Stimulated activated CD8-positive, alpha-beta memory T cell treated with anti-CD3 and anti-CD28 coated beads, Interleukin-15, amount 100 ng/mL, for 1 hour (primary cell): Measurements from ENCODE around the gene TRPM8.
"Not testable (repeated sequence)": the region's sequence is repeated elsewhere in the genome, so short reads cannot be mapped to it uniquely, and the experiment has no call there.

ENCODE experiments used
- DNase-seq: peaks from one replicate; pipeline ENCODE4 v3.0.0-alpha.2; 2020; ENCODE audit warnings: low read depth

The TRPM8 gene

DNA sequence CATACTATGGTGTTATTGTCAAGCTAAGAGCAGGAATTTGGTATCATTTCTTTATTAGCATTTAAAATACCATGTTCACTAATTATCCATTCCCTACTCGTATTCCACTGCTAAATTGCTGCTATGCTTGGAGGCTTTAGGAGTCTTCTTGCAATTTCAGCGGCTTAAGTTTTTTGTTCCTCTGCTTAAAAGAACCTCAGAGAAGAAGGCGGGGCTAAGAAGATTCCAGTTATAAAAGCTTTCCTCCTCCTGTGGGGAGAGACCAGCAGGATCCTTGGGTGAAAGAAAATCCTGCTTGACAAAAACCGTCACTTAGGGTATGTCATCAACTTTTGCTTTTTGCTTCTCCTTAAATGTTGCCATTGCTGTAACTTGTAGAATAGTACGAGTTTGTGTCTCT lies at the start of gene TRPM8:
TSS of gene TRPM8 (plus strand) at position 258 of the 400 bp plus-strand sequence. CDS start 9,165 bp downstream, outside the sequence.
- DNase-seq = no peak

DNA sequence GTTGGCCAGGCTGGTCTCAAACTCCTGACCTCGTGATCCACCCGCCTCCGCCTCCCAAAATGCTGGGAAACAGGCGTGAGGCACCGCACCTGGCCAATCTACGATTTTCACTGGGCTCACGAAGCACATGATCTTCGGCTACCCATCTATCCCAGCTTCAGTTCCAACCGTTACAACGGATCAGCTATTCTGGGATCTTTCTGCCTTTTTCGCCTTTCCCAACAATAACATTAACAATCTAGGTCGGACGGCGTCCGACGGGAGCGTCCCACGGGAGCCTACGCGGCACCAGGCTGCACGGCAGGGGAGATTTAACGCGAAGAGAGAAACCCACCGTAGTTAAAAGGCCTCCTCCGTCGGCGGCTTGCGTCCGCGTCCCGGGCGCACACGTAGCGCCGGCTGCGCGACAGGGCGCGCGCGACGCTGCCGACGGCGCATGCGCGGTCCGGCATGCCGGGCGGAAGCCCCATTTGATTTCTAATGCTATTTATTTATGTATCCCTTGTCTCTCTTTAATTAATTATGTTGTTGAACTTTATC lies 49.1 kb upstream of the TRPM8 start, which contains the start of gene MSL3B:
TSS of gene MSL3B (minus strand) at position 394 of the 540 bp plus-strand sequence.
- DNase-seq = no peak

DNA sequence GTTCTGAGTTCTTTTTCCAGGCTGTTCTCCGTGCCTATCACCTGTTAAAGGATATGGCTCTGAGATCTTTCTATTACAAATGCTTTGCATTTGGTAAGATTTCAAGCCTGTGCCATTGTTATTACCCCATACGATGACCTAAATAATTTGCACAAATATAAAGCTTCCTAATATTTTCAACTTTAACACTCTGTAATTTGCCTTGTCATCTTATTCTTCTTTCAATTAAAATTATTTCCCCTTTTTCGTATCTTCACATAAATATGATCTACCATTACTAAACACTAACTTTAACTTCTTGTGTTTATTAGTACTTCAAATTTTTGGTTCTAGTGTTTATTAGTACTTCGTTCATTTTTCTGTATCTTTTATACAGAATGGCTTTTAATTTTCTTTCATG lies 45.7 kb upstream of the TRPM8 start:
- no peak for DNase-seq

DNA sequence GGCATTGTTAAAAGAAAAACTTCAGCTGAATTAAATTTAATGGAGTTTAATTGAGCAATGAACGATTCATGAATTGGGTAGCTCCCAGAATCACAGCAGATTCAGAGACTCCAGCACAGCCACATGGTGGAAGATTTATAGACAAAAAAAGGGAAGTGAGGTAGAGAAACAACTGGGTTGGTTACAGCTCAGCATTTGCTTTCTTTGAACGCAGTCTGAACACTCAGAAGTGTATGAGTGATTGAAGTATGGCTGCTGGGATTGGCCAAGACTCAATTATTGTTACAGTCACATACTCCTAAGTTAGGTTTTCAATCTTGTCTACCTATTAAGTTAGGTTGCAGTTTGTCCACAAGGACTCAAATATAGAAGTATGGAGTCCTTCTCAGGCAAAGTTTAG lies 45.0 kb upstream of the TRPM8 start:
- DNase-seq = not testable (repeated sequence)

DNA sequence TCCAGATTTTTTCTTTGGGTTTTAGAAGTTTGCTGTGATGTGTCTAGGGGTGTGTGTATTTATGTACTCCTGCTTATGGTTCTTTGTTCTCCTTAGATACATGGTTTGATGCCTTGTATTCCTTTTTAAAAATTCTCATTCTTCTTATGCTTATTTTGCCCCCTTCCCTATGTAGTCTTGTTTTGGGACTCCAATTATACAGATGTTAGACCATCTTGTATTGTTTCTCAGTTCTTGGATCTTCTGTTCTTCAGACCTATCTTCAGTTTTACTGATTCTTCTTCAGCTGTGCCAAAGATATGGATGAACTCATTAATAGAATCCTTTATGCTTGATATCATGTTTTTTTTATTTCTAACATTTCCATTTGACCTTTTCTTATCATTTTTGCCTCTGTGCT lies 34.8 kb upstream of the TRPM8 start:
- DNase-seq = no peak

DNA sequence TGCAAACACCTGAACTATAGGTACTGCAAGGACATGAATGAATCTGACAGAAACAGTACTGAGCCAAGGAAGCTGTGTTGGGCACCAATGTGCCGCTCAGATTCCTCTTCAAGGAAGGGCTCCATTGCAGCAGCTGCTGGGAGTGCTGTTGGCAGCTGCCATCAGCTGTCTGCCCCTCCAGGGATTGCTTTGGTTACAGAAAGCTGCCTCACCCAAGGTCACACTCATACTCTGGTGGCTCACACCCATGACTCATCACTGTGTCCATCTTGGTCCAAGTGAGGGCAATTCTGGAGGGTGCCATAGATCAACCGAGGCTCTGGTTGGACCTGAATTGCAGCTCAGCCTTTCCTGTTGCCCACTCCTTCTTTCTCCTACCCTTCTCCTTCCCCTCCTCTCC lies 24.4 kb upstream of the TRPM8 start:
- DNase-seq = no peak

DNA sequence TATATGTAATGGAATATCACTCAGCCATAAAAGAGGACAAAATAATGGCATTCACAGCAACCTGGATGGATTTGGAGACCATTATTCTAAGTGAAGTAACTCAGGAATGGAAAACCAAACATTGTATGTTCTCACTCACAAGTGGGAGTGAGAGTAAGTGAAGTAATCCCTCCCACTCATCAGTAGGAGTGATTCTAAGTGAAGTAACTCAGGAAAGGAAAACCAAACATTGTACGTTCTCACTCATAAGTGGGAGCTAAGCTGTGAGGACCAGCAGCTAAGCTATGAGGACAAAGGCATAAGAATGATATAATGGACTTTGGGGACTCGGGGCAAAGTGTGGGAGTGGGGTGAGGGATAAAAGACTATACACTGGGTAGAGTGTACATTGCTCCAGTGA lies 20.9 kb upstream of the TRPM8 start:
- DNase-seq = not testable (repeated sequence)

DNA sequence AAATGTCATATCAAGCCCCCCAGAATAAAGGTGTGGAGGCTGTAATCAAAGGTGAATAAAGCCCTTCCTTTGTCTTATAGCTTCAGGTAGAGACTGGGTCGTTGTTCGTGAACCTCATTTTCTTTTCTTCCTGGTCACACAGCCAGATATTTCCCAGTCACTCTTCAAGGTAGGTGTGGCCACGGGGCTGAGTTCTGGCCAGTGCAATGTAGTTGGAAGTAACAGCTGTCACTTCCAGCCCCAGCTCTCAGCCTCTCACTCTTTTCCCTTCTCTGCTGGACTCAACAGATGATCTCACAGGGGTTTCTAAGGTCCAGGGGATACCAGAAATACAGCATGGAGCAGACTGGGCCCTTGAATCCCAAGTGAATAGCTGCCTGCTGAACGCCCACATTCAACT lies 15.8 kb upstream of the TRPM8 start:
- DNase-seq = no peak

DNA sequence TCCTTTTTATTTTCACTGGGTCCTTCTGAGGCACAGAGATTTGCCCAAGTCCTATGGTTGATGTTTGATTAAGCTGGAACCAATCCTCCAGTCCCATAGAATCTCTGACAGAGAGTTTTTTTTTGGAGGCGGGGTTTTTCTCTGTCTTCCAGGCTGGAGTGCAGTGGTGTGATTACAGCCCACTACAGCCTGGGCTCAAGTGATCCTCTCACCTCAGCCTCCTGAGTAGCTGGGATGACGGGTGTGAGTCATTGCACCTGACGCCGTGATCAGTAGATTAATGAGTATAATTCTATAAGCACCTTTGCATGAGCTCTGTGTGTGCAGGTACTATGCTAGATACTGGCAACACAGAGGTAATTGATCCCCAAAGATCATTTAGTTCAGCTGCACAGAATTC lies 15.3 kb upstream of the TRPM8 start:
- DNase-seq = no peak

DNA sequence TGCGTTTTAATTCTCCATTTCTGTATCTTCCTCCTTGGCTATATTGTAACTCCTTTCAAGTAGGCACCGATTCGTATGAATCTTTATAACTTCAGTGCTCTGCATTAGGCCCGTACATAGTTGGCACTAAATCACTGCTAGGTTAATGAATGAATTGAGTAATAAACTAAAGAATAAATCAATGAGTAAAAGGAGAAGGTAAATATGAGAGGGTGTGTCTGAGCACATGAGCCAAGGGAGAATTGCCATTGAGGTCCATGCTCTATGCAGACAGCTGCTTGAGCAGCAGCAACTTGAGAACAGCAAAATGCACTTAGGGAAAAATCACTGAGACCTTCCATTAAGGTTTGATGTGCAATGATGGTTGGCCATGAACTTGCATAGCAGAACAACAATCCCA lies 11.2 kb upstream of the TRPM8 start:
- DNase-seq = no peak

DNA sequence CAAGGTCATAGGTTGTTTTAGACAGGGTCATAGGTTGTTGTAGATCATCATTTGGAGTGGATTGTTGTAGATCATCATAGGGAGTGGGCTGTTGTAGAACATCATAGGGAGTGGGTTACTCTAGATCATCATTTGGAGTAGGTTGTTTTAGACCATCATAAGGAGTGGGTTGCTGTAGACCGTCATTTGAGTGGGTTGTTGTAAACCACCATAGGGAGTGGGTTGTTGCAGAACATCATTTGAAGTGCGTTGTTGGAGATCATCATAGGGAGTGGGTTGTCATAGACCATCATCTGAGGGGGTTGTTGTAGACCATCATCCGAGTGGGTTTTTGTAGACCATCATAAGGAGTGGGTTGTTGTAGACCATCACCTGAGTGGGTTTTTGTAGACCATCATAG lies 9.5 kb upstream of the TRPM8 start:
- DNase-seq = no peak

DNA sequence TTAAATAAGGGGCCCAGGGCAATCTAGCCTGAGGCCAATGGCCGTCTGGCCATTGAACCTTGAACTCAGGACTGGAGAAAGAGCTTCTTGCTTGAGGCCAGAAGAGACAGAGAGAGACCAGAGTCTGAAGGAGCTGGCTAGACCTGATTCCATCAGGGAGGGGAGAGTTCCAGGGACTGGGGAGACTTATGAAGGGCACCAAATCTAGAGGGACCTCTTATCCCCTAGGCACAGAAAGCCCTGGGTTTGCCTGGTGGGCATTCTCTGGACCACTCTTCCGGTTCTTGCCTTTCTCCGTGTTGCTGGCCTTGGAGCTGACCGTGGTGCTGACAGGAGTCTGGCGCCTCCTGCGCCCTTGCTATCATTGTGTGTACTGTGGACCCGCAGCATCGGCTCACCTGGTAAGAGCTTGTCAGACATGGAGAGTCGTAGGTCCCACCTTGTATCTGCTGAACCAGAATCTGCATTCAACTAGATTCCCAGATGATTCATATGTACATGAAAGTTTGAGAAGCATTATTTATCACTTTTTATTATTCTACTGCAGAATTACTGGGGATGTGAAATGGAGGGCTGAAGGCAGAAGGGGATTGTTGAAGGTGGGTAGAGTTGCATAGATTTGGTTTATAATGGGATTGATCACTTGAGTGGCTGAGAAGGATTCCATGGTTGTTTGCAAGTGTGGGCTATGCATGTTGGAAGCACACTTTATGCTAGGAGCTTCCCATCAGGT lies 4.3 kb upstream of the TRPM8 start:
- DNase-seq = no peak

DNA sequence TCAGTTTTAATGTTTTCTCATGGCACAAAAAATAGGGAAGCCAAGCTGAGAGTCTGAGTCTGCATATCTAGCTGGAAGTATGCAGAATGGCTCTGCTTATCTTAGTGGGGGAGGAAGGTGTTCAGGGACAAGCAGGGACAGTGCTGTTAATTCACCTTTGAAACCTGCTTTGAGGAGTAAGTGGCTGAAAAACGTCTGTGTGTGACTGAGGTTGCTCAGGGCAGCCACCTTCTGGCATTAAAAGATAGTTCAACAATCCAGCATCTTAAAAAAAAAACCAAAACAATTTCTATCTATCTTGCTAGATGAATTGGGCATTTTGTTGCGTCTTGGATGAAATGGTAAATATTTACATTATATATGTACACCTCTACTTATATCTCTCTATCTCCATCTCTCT lies 2.0 kb upstream of the TRPM8 start:
- DNase-seq = no peak

DNA sequence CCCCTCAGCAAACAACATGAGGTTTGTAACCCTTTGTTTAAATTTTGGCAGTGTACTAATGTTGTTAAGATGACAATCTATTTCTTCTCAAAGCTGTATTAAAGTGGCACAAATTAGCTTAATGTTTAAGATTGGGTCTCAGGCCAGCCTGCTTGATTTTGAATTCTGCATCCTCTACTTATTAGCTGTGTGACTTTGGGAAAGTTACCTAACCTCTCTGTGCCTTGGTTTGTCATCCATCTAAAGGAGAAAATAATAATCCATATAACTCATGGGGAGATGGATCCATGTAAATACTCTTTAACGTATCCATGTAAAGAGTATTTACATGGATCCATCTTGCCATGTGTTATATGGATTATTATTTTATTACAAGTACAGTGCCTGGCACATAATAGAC lies 2.1 kb downstream of the TRPM8 start:
- no peak for DNase-seq

DNA sequence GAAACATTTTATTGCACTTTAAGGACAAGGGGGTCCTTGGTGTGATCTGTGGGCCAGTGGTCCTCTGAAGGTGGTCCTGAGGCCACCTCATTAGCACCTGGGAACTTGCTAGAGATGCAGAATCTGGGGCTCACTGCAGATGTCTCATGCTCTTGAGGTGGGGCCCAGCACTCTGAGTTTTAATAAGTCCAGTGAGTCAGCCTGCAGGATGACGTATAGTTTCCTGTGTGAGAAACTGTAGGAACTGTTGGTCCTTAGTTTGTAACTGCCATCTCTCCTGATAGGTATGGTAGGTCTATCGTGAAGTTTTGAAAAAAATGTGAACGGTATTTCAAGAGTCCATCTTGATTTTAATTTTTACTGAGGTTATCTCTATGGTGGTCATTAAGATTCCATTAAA lies 2.8 kb downstream of the TRPM8 start:
- DNase-seq = no peak

DNA sequence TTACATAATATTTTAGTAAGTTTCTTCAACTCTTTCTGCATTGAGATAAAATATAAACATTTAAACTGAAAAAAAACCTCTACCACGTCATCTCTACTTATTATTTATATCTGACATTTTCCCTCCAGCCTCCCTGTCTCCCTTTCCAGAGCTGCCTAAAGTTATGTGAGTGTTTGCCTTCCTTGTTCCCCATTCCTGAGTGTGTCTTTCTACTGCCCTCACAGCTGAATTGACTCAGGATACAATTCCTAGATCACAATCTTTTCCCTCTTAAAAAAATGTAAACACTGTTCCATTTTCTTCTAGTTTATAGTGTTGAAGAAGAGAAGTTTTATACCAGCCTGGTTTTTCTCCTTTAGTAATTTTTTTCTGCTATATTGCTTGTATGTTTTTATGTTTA lies 5.3 kb downstream of the TRPM8 start:
- no peak for DNase-seq

DNA sequence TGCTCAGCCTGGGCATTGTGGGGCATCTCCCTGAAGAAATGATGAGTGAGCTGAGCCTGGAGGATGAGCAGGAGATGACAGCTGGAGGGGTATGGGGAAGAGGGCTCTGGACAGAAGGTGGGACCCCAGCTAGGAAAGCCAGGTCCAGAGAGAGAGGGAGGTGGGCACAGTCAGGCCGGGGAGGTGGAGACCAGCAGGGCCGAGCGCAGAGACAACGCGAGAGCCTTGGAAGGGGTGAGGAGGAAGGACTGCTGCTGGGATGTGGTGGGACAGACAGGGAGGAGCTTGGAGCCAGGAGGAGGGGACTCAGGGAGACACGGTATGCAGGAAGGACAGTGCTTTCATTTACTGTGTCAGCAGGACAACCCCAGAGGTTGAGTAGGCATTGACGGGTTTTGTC lies 8.2 kb downstream of the TRPM8 start:
- no peak for DNase-seq

DNA sequence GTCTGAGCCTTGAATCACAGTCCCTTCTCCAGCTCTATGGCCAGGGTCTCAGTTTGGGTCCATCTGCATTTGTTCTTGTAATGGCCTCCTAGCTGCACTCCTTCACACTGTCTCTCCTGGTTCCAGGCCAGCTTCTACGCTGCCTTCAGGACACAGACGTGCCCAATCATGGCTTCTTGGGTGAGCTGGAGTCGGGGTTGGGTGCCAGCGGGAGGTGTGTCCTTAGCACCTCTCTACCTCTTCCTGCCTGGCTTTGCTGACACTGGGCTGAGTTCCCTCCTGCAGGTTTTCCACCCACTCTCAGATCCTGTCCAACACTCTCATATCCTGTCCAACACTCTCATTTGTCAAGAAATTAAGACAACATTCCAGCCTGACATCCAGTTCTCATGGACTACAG lies 9.6 kb downstream of the TRPM8 start:
- no peak for DNase-seq

DNA sequence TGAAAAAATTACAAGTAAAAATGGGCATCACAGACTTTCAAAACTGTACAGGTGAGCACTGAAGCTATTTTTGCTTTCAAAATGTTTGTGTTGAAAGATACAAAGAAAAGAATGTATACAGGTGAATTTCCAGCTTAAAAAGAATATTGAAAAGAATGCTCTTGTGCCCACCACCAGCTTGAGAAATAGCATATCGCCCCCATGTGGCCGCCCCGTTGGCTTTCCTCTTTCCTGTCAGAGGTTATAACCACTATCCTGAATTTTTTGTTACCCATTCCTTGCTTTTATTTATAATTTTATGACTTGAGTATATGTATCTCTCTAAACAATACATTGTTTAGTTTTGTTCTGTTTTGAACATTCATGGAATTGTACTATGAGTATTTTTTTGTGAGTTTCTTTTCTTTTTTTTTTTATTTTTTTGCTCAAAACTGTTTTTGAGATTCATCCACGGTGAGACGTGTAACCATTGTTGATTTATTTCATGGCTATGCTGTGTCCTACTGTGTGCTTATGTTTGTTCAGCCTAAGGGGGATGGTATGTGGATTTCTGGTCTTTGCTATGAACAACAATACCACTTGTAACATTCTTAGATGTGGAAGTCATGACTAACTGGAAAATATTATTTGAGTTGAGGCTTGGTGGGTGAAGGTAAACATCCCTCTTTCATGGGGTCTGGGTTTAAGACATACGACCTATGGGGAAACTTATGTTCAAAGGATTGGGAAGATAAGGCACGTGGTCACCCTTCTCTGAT lies 11.6 kb downstream of the TRPM8 start:
- no peak for DNase-seq

DNA sequence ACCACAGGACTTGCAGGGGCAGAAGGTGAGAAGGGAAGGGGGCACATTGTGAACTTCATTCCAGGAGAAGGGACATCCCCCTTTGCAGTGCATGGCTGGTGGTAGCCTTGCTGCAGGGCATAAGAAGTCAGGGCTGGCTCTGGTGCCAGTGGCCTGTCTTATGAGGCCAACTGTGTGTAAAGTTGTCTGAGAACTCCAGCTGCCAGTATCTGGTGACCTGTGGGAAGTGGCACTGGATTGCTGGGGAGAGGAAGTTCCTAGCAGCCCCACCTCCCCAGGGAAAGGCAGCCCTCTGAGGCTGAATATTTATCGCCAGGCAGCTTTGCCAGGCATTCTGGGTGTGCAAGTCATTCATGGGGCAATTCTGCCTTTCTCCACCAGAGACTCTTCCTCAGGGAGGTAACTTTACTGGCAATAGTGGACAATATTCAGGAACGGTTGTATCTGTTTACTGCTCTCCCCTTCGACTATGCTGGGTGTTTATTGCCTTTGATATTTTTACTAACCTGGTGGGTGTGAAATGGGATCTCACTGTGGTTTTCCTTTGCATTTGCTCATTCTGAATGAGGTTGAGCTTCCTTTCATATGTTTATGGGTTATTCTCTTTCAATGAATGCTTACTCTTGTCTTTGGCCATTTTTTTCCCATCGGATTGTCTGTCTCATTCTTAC lies 12.3 kb downstream of the TRPM8 start:
- no peak for DNase-seq

DNA sequence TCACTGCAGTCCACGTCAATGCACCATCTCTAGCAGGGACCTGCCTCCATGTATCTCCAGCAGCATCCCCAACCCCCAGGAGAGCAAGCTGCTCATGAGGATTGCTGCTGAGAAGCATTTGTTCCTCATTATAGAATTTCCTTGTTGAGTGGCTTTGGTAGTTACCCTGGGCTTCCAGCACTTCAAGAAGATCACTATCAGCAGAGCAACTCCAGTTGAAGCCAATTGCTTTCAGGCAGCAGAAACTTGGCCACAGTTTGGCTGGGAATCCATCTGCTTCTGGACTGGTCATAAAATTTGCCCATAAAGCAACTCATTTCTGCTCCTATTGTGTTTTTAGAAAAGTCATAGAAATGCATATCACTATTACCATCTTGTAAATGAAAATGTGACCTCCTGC lies 17.4 kb downstream of the TRPM8 start:
- no peak for DNase-seq

DNA sequence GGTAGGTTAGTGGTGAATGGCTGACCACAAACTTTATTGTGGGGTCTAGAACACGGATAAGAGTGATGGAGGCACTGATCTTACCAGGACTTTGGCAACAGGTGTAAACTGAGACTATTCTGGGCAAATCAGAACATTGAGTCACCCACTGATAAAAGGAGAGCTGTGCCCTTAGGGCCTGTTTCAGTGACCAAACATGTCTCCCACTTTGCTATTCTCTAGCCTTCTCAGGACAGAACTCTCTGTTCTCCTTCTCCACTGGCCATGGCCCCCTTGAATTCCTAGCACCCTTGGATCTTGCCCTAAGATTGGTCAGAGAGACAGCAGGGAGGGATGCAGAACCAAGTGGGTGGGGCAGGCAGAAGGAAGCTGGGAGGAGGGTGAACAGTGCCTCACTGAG lies 18.3 kb downstream of the TRPM8 start:
- DNase-seq = no peak

DNA sequence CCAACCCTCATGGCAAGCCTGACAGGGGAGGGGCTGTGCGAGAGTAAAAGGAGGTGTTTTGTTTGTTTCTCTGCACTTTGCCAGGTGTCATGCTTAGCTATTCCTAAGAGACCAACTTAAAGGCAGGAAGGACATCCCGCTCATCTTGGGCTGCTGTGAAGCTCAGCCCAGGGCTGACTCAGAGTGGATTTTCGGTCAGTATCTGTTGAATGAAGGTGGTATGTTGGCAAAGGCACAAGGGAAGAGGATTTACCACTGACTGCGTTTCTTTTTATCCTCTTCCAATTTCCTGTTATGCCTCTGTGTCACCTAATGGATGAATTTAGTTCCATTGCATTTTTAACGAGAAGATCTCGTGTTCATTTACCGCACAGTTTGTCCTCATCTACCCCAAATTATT lies 18.9 kb downstream of the TRPM8 start:
- DNase-seq = no peak
